SU-DHL-6 (cell line): ENCODE data around the gene GRB14.

Experiments used
- H2AFZ ChIP-seq: fragments of 200-600 bp; sonication (generic); 2 replicates; pipeline ENCODE4 v1.6.1; 2014; ENCODE audit warnings: low read depth, mild to moderate bottlenecking, moderate library complexity, mixed read lengths, antibody characterized with exemption, low read length; ENCODE audit not compliant: severe bottlenecking
- H3F3A ChIP-seq: fragments of 200-600 bp; shearing (Covaris generic); 2 replicates; pipeline ENCODE4 v1.6.0; 2016; ENCODE audit warnings: antibody characterized with exemption, mild to moderate bottlenecking; ENCODE audit not compliant: insufficient read depth
- H3K27ac ChIP-seq: fragments of 200-600 bp; sonication (generic); 2 replicates; pipeline ENCODE4 v1.5.1; 2016; ENCODE audit warnings: low read depth, mild to moderate bottlenecking, low read length, moderate library complexity, mixed read lengths
- H3K27me3 ChIP-seq: fragments of 200-600 bp; sonication (generic), shearing (Covaris generic); 2 replicates; pipeline ENCODE4 v1.6.0; 2014; ENCODE audit warnings: mild to moderate bottlenecking, low read length
- H3K36me3 ChIP-seq: fragments of 200-600 bp; sonication (generic); 2 replicates; pipeline ENCODE4 v1.6.1; 2014; ENCODE audit warnings: mild to moderate bottlenecking, low read length, mixed read lengths
- H3K4me2 ChIP-seq: fragments of 300-600, 200-600 bp; shearing (Covaris generic), sonication (generic); 2 replicates; pipeline ENCODE4 v1.6.0; 2014; ENCODE audit warnings: low read length, low read depth, mild to moderate bottlenecking; ENCODE audit not compliant: poor library complexity, severe bottlenecking
- H3K4me3 ChIP-seq: fragments of 200-600 bp; sonication (generic); 2 replicates; pipeline ENCODE4 v1.5.1; 2014; ENCODE audit warnings: antibody characterized with exemption, low read length, mild to moderate bottlenecking, mixed read lengths; ENCODE audit not compliant: insufficient read depth, poor library complexity, severe bottlenecking
- H3K79me2 ChIP-seq: fragments of 200-600 bp; sonication (generic); 2 replicates; pipeline ENCODE4 v1.6.1; 2014; ENCODE audit warnings: mild to moderate bottlenecking, low read length, moderate library complexity; ENCODE audit not compliant: insufficient read depth
- H3K9ac ChIP-seq: fragments of 200-600 bp; sonication (generic); 2 replicates; pipeline ENCODE4 v1.7.0; 2014; ENCODE audit warnings: mild to moderate bottlenecking, low read length
- H3K9me2 ChIP-seq: fragments of 200-600 bp; sonication (generic); replicated peaks from 2 replicates; pipeline ENCODE4 v1.6.1; 2014; ENCODE audit warnings: low read length; ENCODE audit not compliant: insufficient read depth
- H3K9me3 ChIP-seq: fragments of 200-600 bp; sonication (generic); 2 replicates; pipeline ENCODE4 v1.6.1; 2014; ENCODE audit warnings: low read length, mixed read lengths; ENCODE audit not compliant: insufficient read depth
- H4K20me1 ChIP-seq: fragments of 200-600 bp; sonication (generic); 2 replicates; pipeline ENCODE4 v1.6.1; 2014; ENCODE audit warnings: low read depth, mild to moderate bottlenecking, antibody characterized with exemption, low read length, moderate library complexity, mixed read lengths
- CTCF ChIP-seq: fragments of 200-600 bp; sonication (generic); IDR thresholded peaks from one replicate; pipeline ENCODE4 v1.5.1; 2017; ENCODE audit warnings: antibody characterized with exemption, mild to moderate bottlenecking, low read length, moderate library complexity; ENCODE audit not compliant: insufficient read depth, poor library complexity, severe bottlenecking
- EZH2phosphoT487 ChIP-seq: fragments of 200-600 bp; sonication (generic), shearing (Covaris generic); conservative IDR thresholded peaks from 2 replicates; pipeline ENCODE4 v1.6.1; 2018; ENCODE audit warnings: mild to moderate bottlenecking, antibody characterized with exemption, low read length, moderate library complexity, mixed read lengths

Gene GRB14

GRCh38 chr2:164515734-164516133 is 105.5 kb downstream of the GRB14 start:
- Histone ChIP-seq H3K9me2 (no peaks in the 10 kb centered on the region), H2AFZ (no peak overlapping the region), H4K20me1 (no peaks in the 10 kb centered on the region), H3K4me2 (no peak overlapping the region), H3K27me3 (no peaks in the 10 kb centered on the region), H3K9me3 (no peaks in the 10 kb centered on the region), H3K36me3 (no peaks in the 10 kb centered on the region), H3K79me2 (no peaks in the 10 kb centered on the region), H3K9ac (no peak overlapping the region), H3K27ac (no peak overlapping the region), H3K4me3 (no peak overlapping the region), H3F3A (no peaks in the 10 kb centered on the region)
- TF ChIP-seq CTCF = no peak
- TF ChIP-seq EZH2phosphoT487 = no peak

- Histone ChIP-seq H3K4me2 (no peak overlapping the region), H3K79me2 (no peaks in the 10 kb centered on the region), H4K20me1 (no peaks in the 10 kb centered on the region), H3K9me3 (no peaks in the 10 kb centered on the region), H3K4me3 (no peak overlapping the region), H3K27ac (no peak overlapping the region), H3K36me3 (no peaks in the 10 kb centered on the region), H3K27me3 (no peaks in the 10 kb centered on the region), H2AFZ (no peak overlapping the region), H3F3A (no peaks in the 10 kb centered on the region), H3K9ac (no peak overlapping the region), H3K9me2 (no peaks in the 10 kb centered on the region)
- TF ChIP-seq EZH2phosphoT487 (no peak), CTCF (no peak)
Observed at GRCh38 chr2:164515030-164515429, 106.3 kb downstream of the GRB14 start.

GRCh38 chr2:164514491-164514890 is 106.8 kb downstream of the GRB14 start:
- Histone ChIP-seq H4K20me1 (no peaks in the 10 kb centered on the region), H3K9me2 (no peaks in the 10 kb centered on the region), H3K79me2 (no peaks in the 10 kb centered on the region), H3K27me3 (no peaks in the 10 kb centered on the region), H3K36me3 (no peaks in the 10 kb centered on the region), H2AFZ (no peak overlapping the region), H3K9ac (no peak overlapping the region), H3K4me2 (no peak overlapping the region), H3F3A (no peaks in the 10 kb centered on the region), H3K27ac (no peak overlapping the region), H3K9me3 (no peaks in the 10 kb centered on the region), H3K4me3 (no peak overlapping the region)
- no peak for TF ChIP-seq EZH2phosphoT487
- TF ChIP-seq CTCF = no peak
